Measurements from ENCODE around the gene AAMDC. TPM values are rescaled to one million over a fixed set of nuclear protein-coding genes. Genes with fewer than 3 reads are reported as not detected.
"Not testable (repeated sequence)": the region's sequence is repeated elsewhere in the genome, so short reads cannot be mapped to it uniquely, and the experiment has no call there.

Gene AAMDC
- total RNA-seq, 4 donors from 2014 or later, result 10.9 to 31.5 (median 28.1) TPM

DNA sequence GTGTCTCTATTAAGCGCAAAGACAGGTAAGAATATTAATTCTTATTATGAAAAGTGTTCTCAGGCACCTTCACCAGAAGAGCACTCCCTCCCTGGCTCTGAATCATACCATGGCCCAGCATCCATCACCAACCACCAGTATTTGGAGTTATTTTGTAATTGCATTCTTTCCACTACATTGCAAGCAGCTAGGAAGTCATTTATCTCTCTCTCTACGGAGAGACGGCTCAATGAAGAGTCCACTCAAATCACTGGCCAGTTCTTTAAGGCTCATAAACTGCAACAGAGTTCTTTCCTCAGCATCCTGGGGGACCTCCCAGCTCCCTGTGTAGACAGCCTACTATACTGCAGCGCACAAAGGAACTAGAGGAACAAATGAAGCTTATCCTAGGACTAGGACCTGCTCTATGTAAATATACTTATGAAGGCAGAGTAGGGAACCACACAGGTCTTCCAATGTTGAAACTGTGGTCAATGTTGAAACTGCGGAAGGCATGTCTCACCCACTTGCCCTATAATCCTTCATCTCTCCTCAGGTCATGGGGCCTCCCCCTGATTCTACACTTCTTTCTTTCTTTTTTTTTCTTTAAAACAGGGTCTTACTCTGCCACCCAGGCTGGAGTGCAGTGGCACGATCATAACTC, 63.4 kb downstream of the AAMDC start:
- Histone ChIP-seq H3K9me3 (no peaks in the 10 kb centered on the region), H3K27me3 (no peaks in the 10 kb centered on the region), H3K4me1 (no peaks in the 10 kb centered on the region), H3K27ac (no peak overlapping the region), H3K4me3 (no peak overlapping the region), H3K36me3 (no peaks in the 10 kb centered on the region)
- TF ChIP-seq, protein P1, sequence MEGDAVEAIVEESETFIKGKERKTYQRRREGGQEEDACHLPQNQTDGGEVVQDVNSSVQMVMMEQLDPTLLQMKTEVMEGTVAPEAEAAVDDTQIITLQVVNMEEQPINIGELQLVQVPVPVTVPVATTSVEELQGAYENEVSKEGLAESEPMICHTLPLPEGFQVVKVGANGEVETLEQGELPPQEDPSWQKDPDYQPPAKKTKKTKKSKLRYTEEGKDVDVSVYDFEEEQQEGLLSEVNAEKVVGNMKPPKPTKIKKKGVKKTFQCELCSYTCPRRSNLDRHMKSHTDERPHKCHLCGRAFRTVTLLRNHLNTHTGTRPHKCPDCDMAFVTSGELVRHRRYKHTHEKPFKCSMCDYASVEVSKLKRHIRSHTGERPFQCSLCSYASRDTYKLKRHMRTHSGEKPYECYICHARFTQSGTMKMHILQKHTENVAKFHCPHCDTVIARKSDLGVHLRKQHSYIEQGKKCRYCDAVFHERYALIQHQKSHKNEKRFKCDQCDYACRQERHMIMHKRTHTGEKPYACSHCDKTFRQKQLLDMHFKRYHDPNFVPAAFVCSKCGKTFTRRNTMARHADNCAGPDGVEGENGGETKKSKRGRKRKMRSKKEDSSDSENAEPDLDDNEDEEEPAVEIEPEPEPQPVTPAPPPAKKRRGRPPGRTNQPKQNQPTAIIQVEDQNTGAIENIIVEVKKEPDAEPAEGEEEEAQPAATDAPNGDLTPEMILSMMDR (IDR thresholded peaks at IDR 0.05), result no peak
- no peak for TF ChIP-seq POLR2A (IDR thresholded peaks at IDR 0.05)
- no peak for DNase-seq
- intact Hi-C loops (cut with DNase I; ENCODE audit: low total_unique reads), result no loop called here

DNA sequence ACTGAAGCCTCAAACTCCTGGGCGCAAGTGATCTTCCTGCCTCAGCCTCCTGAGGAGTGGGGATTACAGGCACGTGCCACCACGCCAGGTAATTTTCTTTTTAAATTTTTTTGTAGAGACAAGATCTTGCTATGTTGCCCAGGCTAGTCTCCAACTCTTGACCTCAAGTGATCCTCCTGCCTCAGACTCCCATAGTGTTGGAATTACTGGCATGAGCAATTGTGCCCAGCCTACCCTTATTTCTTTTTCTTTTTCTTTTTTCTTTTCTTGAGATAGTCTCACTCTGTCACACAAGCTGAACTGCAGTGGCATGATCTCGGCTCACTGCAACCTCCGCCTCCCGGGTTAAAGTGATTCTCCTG, 63.9 kb downstream of the AAMDC start:
- Histone ChIP-seq H3K36me3 (no peaks in the 10 kb centered on the region), H3K27ac (no peak overlapping the region), H3K9me3 (no peaks in the 10 kb centered on the region), H3K4me3 (no peak overlapping the region), H3K27me3 (no peaks in the 10 kb centered on the region), H3K4me1 (no peaks in the 10 kb centered on the region)
- intact Hi-C loops (cut with DNase I; ENCODE audit: low total_unique reads), result no loop called here
- TF ChIP-seq, protein P1 (IDR thresholded peaks at IDR 0.05), result no peak
- no peak for TF ChIP-seq POLR2A (IDR thresholded peaks at IDR 0.05)
- DNase-seq, result no peak

DNA sequence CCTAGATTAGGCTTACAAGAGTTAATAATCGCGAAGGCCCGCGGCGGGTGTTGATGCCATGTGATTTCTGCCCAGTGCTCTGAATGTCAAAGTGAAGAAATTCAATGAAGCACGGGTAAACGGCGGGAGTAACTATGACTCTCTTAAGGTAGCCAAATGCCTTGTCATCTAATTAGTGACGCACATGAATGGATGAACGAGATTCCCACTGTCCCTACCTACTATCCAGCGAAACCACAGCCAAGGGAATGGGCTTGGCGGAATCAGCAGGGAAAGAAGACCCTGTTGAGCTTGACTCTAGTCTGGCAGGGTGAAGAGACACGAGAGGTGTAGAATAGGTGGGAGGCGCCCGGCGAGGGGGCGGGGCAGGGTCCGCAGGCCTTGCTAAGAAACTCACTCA, 65.5 kb downstream of the AAMDC start:
- Histone ChIP-seq H3K4me1 (no peaks in the 10 kb centered on the region), H3K4me3 (no peak overlapping the region), H3K27me3 (no peaks in the 10 kb centered on the region), H3K27ac (no peak overlapping the region), H3K9me3 (no peaks in the 10 kb centered on the region), H3K36me3 (no peaks in the 10 kb centered on the region)
- DNase-seq, result no peak
- intact Hi-C loops (cut with DNase I; ENCODE audit: low total_unique reads), result no loop called here
- TF ChIP-seq, protein P1 (IDR thresholded peaks at IDR 0.05), result no peak
- no peak for TF ChIP-seq POLR2A (IDR thresholded peaks at IDR 0.05)

DNA sequence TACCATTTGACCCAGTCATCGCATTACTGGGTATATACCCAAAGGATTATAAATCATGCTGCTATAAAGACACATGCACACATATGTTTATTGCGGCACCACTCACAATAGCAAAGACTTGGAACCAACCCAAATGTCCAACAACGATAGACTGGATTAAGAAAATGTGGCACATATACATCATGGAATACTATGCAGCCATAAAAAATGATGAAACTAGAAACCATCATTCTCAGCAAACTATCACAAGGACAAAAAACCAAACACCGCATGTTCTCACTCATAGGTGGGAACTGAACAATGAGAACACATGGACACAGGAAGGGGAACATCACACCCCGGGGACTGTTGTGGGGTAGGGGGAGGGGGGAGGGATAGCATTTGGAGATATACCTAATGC, 68.1 kb downstream of the AAMDC start:
- H3K4me3 ChIP-seq; H3K9me3 ChIP-seq; H3K36me3 ChIP-seq; H3K4me1 ChIP-seq; intact Hi-C loops (cut with DNase I; ENCODE audit: low total_unique reads); DNase-seq; H3K27ac ChIP-seq; H3K27me3 ChIP-seq: not testable (repeated sequence)

DNA sequence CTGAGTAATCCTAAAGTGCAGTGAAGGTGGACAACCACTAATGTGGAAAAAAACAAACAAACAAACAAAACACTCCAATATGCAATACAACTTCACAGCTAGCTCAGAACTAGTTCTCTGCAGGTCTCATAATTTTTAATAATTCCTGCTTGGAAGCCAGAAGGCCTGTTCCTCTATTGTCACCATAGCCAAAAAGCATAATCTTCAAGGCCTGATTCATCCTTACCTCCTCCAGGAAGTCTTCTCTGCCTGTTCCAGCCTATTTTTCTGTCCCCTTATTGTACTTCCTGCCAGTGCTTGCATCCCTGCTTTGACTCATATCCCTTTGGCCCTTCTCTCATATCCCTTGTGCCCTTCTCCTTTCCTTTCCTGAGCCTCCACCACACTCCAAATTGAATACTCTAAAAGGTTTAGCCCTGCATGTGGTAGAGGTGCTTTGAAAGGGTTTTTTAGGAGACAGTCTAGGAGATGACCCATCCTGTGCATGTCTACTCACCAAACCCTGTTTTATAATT, 69.2 kb downstream of the AAMDC start:
- H3K27me3 ChIP-seq; H3K4me3 ChIP-seq; H3K27ac ChIP-seq; H3K4me1 ChIP-seq; DNase-seq; H3K36me3 ChIP-seq; intact Hi-C loops (cut with DNase I; ENCODE audit: low total_unique reads); H3K9me3 ChIP-seq: not testable (repeated sequence)

DNA sequence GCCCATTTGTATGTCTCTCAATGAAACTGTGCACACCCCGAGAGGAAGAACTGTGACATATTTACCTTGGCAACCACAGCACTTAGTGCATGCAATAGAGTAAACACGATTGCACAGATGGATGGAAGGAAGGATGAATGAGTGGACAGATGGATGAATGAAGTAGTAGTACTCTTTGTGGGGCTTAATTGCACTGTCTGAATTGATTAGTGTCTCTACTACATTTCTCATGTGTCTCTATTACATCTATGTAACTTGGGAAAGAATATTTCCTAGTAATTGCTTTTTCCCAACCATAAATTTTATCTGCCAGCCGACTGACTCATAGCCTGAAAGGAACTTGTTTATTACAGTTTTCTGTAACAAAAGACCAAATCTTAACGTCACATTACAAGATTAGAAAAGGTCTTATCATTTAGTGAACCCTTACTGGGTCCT, 69.7 kb downstream of the AAMDC start:
- DNase-seq; H3K4me3 ChIP-seq; H3K4me1 ChIP-seq; H3K27me3 ChIP-seq; H3K36me3 ChIP-seq; H3K9me3 ChIP-seq; intact Hi-C loops (cut with DNase I; ENCODE audit: low total_unique reads): not testable (repeated sequence)
- peak overlapping the region in 1 of 2 donors; percentile 45 for H3K27ac ChIP-seq

DNA sequence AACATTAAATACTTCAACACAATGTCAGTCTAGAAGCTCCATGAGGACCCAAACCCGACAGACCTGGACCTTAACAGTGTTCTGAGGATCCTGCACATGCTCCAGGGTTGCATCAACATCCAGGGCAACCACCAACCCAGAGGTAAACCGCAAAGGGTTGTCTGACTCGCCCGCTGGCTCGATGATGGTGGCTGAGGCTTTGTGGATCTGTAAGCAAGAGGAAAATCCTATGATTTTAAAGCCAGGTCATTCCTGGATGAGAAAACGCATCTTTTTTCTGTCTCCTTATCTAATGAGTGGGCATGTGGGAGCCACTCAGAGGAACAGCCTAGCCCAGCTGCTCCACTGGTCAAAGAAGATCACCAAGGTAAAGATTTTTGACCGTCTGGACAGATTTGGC, 70.3 kb downstream of the AAMDC start:
- H3K4me3 ChIP-seq; H3K36me3 ChIP-seq; intact Hi-C loops (cut with DNase I; ENCODE audit: low total_unique reads); H3K27me3 ChIP-seq; H3K4me1 ChIP-seq; DNase-seq; H3K9me3 ChIP-seq: not testable (repeated sequence)
- H3K27ac ChIP-seq, result peak overlapping the region in 1 of 2 donors; percentile 45

DNA sequence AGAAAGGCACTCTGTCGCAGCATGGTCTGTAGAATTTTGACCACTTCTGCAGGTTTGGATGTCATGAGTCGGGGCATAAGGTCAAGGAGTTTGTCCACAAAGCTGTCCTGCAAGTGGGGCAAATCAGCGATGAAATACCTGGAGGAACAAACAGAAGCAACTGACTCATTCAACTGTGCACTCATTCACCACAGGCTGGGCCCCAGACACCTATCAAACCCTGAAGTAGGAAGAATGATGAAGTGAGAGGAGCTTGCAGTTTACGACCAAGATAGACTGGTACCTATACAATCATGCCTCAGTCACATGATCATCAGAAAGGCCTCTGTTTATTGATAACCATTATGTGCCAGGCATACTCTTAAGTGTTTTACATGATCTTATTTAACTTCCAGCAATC, 70.8 kb downstream of the AAMDC start:
- H3K36me3 ChIP-seq; DNase-seq; H3K27me3 ChIP-seq; H3K27ac ChIP-seq; H3K4me3 ChIP-seq; H3K4me1 ChIP-seq; H3K9me3 ChIP-seq; intact Hi-C loops (cut with DNase I; ENCODE audit: low total_unique reads): not testable (repeated sequence)

DNA sequence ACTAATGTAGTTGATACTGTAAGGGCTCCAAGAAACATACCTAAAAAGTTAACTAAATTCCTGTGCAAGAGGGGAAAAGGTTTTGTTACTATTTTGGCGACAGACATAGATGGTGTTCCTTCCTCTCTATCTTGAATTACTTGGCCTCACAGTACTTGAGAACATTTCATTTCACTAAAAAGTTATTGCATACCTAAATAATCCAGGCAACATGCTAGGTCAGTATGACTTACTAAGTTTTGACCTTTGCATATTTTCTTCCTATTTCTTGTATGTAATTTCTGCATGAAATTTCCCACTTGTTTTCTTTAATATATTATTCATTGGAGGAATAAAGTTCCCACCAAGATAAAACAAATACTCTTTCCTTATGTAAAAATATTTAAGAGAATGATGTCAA, 74.0 kb downstream of the AAMDC start:
- H3K4me3 ChIP-seq; H3K27me3 ChIP-seq; H3K9me3 ChIP-seq; intact Hi-C loops (cut with DNase I; ENCODE audit: low total_unique reads); H3K36me3 ChIP-seq; H3K4me1 ChIP-seq; H3K27ac ChIP-seq; DNase-seq: not testable (repeated sequence)

Data from uterus (tissue), 4 donors.